Activated CD8-positive, alpha-beta memory T cell treated with anti-CD3 and anti-CD28 coated beads, Interleukin-2, amount 10 ng/mL, durations not matched to agents 7 days and 5 days (primary cell): ENCODE results near the gene SYT9. TPM values are rescaled to one million over a fixed set of nuclear protein-coding genes. Genes with fewer than 3 reads are reported as not detected.

Source experiments
- ATAC-seq: fragments of 150-1000 bp; cut with Tn5 transposase; one replicate; pipeline ENCODE4 v1.10.0; 2021; ENCODE audit warnings: moderate library complexity
- CTCF ChIA-PET: fragments of 350-600 bp; sonication (Branson Sonifier 250); formaldehyde crosslinking; loops from one replicate; lab custom pipeline; 2021; ENCODE audit warnings: antibody characterized with exemption; lab: Charles Lee
- DNase-seq: peaks from one replicate; pipeline ENCODE4 v3.0.0-alpha.2; 2020
- H3K27ac Mint-ChIP-seq: one replicate; pipeline ENCODE4 v1.8.0; 2021; ENCODE audit warnings: mild to moderate bottlenecking, mixed read lengths
- H3K27me3 Mint-ChIP-seq: one replicate; pipeline ENCODE4 v1.8.0; 2021; ENCODE audit warnings: mixed read lengths
- H3K36me3 Mint-ChIP-seq: one replicate; pipeline ENCODE4 v1.8.0; 2021; ENCODE audit warnings: mild to moderate bottlenecking, mixed read lengths
- H3K4me1 Mint-ChIP-seq: one replicate; pipeline ENCODE4 v1.8.0; 2021; ENCODE audit warnings: mixed read lengths
- H3K4me3 Mint-ChIP-seq: one replicate; pipeline ENCODE4 v1.8.0; 2021; ENCODE audit warnings: mild to moderate bottlenecking, moderate library complexity, mixed read lengths
- H3K9me3 Mint-ChIP-seq: one replicate; pipeline ENCODE4 v1.8.0; 2022; ENCODE audit warnings: low read depth, mixed read lengths
- total RNA-seq, 2 experiments: library from RNA; stranded (reverse); gene quantifications; one replicate each; pipeline ENCODE4 v1.2.3, GENCODE V29; 2021

SYT9 gene
- total RNA-seq, 2 experiments from 2014 or later: not detected

GRCh38 chr11:7384691-7385090, 133.0 kb downstream of the SYT9 start:
- H3K27me3 Mint-ChIP-seq: peaks cover 6% of the 10 kb centered on the region
- H3K36me3 Mint-ChIP-seq: no peaks in the 10 kb centered on the region
- no peak overlapping the region for H3K27ac Mint-ChIP-seq
- H3K9me3 Mint-ChIP-seq: no peaks in the 10 kb centered on the region
- no peak for DNase-seq
- no peak for ATAC-seq
- CTCF ChIA-PET: no interaction called here
- no peaks in the 10 kb centered on the region for H3K4me1 Mint-ChIP-seq
- H3K4me3 Mint-ChIP-seq: no peak overlapping the region

- no peaks in the 10 kb centered on the region for H3K4me1 Mint-ChIP-seq
- H3K27ac Mint-ChIP-seq: no peak overlapping the region
- H3K4me3 Mint-ChIP-seq: no peak overlapping the region
- ATAC-seq (no peak), DNase-seq (no peak)
- H3K36me3 Mint-ChIP-seq: no peaks in the 10 kb centered on the region
- H3K9me3 Mint-ChIP-seq: no peaks in the 10 kb centered on the region
- H3K27me3 Mint-ChIP-seq: peaks cover 6% of the 10 kb centered on the region
- CTCF ChIA-PET: no interaction called here
Measured at GRCh38 chr11:7385532-7385931, 133.8 kb downstream of the SYT9 start.

GRCh38 chr11:7413961-7414915, 162.5 kb downstream of the SYT9 start:
- Mint-ChIP-seq H3K4me3 (no peak overlapping the region), H3K27ac (no peak overlapping the region), H3K9me3 (no peaks in the 10 kb centered on the region), H3K36me3 (no peaks in the 10 kb centered on the region), H3K4me1 (no peaks in the 10 kb centered on the region), H3K27me3 (peaks cover 8% of the 10 kb centered on the region)
- DNase-seq (no peak), ATAC-seq (no peak)
- CTCF ChIA-PET: no interaction called here

- CTCF ChIA-PET: no interaction called here
- H3K27me3 Mint-ChIP-seq: peaks cover 8% of the 10 kb centered on the region
- ATAC-seq: no peak
- no peak overlapping the region for H3K27ac Mint-ChIP-seq
- no peak for DNase-seq
- H3K36me3 Mint-ChIP-seq: no peaks in the 10 kb centered on the region
- H3K4me3 Mint-ChIP-seq: no peak overlapping the region
- H3K9me3 Mint-ChIP-seq: no peaks in the 10 kb centered on the region
- no peaks in the 10 kb centered on the region for H3K4me1 Mint-ChIP-seq
Measured at GRCh38 chr11:7414973-7415817, 163.5 kb downstream of the SYT9 start.

GRCh38 chr11:7416080-7416479, 164.4 kb downstream of the SYT9 start:
- Mint-ChIP-seq H3K36me3 (no peaks in the 10 kb centered on the region), H3K9me3 (no peaks in the 10 kb centered on the region), H3K27me3 (peaks cover 5% of the 10 kb centered on the region), H3K4me1 (no peaks in the 10 kb centered on the region), H3K4me3 (no peak overlapping the region), H3K27ac (no peak overlapping the region)
- CTCF ChIA-PET: no interaction called here
- no peak for DNase-seq
- ATAC-seq: no peak

- Mint-ChIP-seq H3K36me3 (no peaks in the 10 kb centered on the region), H3K4me3 (no peak overlapping the region), H3K27me3 (peaks cover 3% of the 10 kb centered on the region), H3K4me1 (no peaks in the 10 kb centered on the region), H3K27ac (no peak overlapping the region), H3K9me3 (no peaks in the 10 kb centered on the region)
- no peak for DNase-seq
- CTCF ChIA-PET: no interaction called here
- no peak for ATAC-seq
Measured at GRCh38 chr11:7417328-7417727, 165.6 kb downstream of the SYT9 start.

- Mint-ChIP-seq H3K27ac (no peak overlapping the region), H3K36me3 (no peaks in the 10 kb centered on the region), H3K27me3 (peaks cover 3% of the 10 kb centered on the region), H3K4me3 (no peak overlapping the region), H3K9me3 (no peaks in the 10 kb centered on the region), H3K4me1 (peaks cover 5% of the 10 kb centered on the region)
- ATAC-seq (no peak), DNase-seq (no peak)
- CTCF ChIA-PET: no interaction called here
Measured at GRCh38 chr11:7418061-7418460, 166.4 kb downstream of the SYT9 start.

- no peak for DNase-seq
- peaks cover 8% of the 10 kb centered on the region for H3K4me1 Mint-ChIP-seq
- CTCF ChIA-PET: no interaction called here
- no peaks in the 10 kb centered on the region for H3K36me3 Mint-ChIP-seq
- ATAC-seq: no peak
- H3K4me3 Mint-ChIP-seq: no peak overlapping the region
- no peaks in the 10 kb centered on the region for H3K9me3 Mint-ChIP-seq
- H3K27me3 Mint-ChIP-seq: peaks cover 3% of the 10 kb centered on the region
- H3K27ac Mint-ChIP-seq: no peak overlapping the region
Measured at GRCh38 chr11:7418906-7419305, 167.2 kb downstream of the SYT9 start.

GRCh38 chr11:7421136-7421535, 169.4 kb downstream of the SYT9 start:
- Mint-ChIP-seq H3K27ac (no peak overlapping the region), H3K36me3 (no peaks in the 10 kb centered on the region), H3K27me3 (peaks cover 3% of the 10 kb centered on the region), H3K4me3 (no peak overlapping the region), H3K9me3 (no peaks in the 10 kb centered on the region), H3K4me1 (peaks cover 8% of the 10 kb centered on the region)
- CTCF ChIA-PET: no interaction called here
- ATAC-seq (no peak), DNase-seq (no peak)

- no peak overlapping the region for H3K4me3 Mint-ChIP-seq
- no peaks in the 10 kb centered on the region for H3K36me3 Mint-ChIP-seq
- H3K27me3 Mint-ChIP-seq: peaks cover 3% of the 10 kb centered on the region
- no peak overlapping the region for H3K27ac Mint-ChIP-seq
- no peak for ATAC-seq
- no peak for DNase-seq
- H3K4me1 Mint-ChIP-seq: peaks cover 8% of the 10 kb centered on the region
- CTCF ChIA-PET: no interaction called here
- H3K9me3 Mint-ChIP-seq: no peaks in the 10 kb centered on the region
Measured at GRCh38 chr11:7422544-7423331, 171.0 kb downstream of the SYT9 start.

GRCh38 chr11:7423946-7424345, 172.2 kb downstream of the SYT9 start:
- H3K27me3 Mint-ChIP-seq: peaks cover 3% of the 10 kb centered on the region
- DNase-seq (no peak), ATAC-seq (no peak)
- CTCF ChIA-PET: no interaction called here
- H3K4me1 Mint-ChIP-seq: peaks cover 8% of the 10 kb centered on the region
- H3K27ac Mint-ChIP-seq: no peak overlapping the region
- no peaks in the 10 kb centered on the region for H3K36me3 Mint-ChIP-seq
- H3K4me3 Mint-ChIP-seq: no peak overlapping the region
- no peaks in the 10 kb centered on the region for H3K9me3 Mint-ChIP-seq

GRCh38 chr11:7427733-7428132, 176.0 kb downstream of the SYT9 start:
- Mint-ChIP-seq H3K4me1 (peaks cover 5% of the 10 kb centered on the region), H3K36me3 (no peaks in the 10 kb centered on the region), H3K9me3 (no peaks in the 10 kb centered on the region), H3K27me3 (peaks cover 5% of the 10 kb centered on the region), H3K27ac (no peak overlapping the region), H3K4me3 (no peak overlapping the region)
- DNase-seq (no peak), ATAC-seq (no peak)
- CTCF ChIA-PET: no interaction called here

GRCh38 chr11:7428196-7428595, 176.5 kb downstream of the SYT9 start:
- no peak for ATAC-seq
- no peak overlapping the region for H3K27ac Mint-ChIP-seq
- CTCF ChIA-PET: no interaction called here

More at GRCh38 chr11:7428196-7428595, 176.5 kb downstream of the SYT9 start:
- H3K4me1 Mint-ChIP-seq: peaks cover 1% of the 10 kb centered on the region
- no peaks in the 10 kb centered on the region for H3K9me3 Mint-ChIP-seq
- no peak overlapping the region for H3K4me3 Mint-ChIP-seq
- H3K27me3 Mint-ChIP-seq: peaks cover 5% of the 10 kb centered on the region
- H3K36me3 Mint-ChIP-seq: no peaks in the 10 kb centered on the region
- DNase-seq: no peak
